NCI-H510A (cell line): Measurements from ENCODE around the gene CMAS.
"Not testable (repeated sequence)": the region's sequence is repeated elsewhere in the genome, so short reads cannot be mapped to it uniquely, and the experiment has no call there.

Experiments used
- DNase-seq: peaks from one replicate; lab custom pipeline; 2025; lab: John Stamatoyannopoulos, UW

CMAS gene

DNA sequence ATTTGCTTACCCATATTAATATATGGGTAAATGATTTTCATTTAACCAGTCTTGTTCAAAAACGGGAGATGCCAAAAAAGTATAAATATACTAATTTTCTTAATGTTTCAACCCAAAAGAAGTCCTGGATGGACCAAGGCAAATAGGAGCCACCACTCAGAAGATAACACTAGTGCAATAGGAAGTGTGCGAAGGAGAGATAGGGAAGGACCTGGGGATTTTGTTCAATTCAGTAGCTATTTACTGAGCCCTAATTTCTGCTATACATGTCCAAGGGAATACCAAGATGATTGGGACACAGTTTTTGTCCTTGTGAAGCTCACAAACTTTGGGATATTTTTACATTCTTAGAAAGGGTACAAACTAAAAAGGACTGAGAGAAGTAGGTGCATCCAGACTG is 1.5 kb downstream of the CMAS start:
- no peak for DNase-seq

DNA sequence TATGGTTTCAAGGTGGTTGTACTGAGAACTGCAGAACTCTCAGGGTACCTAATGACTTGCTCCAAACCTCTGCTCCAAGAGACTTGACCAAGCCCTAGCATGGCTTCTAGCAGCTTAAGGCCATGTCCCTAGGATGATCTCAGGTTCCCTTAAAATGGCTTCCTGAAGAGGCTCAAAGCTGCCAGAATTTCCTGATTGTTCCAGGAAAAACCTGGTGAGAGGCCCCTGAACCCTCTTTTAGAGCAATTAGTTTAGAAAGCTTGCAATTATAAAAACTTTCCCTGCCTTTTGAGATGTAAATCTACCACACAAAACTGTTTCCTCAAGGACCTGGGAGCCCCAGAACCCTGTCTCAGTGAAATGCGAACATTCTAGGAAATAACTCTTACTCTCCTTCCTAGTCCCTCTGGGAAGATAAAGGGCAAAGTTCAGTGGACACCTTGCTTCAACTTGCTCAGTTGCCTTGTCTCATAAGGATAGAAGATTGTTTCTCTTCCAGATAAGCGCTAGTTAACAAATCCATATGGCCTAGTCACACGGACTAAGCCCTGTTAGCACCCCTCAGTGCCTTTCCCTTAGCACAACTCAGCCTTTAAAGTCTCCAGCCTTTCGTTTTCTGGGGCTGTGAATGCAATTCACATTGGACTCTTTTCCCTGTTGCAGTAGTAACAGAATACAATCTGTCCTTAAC is 2.5 kb downstream of the CMAS start:
- no peak for DNase-seq

DNA sequence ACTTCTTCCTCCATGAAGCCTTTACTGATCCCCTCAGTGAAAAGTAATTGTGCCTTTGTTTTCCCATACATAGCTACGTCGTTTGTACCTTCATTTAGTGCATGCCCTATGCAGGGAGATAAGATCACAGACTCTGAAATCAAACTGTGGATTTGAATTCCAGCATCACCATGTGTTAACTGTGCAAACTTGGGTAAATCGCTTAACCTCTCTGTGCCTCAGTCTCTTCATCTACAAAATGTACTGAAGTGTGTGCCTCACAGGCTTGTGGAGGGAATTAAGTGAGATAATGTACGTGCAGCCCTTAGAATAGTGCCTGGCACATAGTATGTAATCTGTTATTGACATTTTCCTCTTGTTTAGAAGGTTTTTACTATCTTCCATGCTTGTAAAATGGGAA is 4.1 kb downstream of the CMAS start:
- no peak for DNase-seq

DNA sequence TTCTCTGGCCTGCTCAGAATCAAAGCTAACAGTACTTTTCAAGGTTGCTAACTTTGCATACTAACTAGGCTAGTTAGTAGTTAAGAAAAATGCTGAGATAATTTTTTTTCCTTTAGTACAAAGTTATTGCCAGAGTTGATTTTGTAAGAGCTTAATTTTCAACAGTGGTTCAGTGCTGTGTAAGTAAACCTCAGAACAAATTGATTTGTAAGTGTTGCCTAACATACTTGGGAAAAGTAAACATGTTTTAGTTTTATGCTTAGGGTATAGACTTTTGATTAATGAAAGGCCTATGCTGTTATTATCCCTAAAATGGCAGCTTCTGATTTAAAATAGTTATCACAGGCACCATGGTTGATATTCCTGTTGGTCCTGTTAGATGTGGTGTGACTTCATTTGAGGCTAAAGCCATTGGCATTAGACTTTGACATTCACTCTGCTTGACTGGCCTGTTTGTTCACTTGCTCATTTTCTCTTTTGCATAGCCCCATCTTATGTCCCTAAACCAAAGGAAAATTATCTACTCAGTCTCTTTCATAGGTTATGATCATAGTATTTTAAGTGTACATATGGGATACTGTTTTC is 5.2 kb downstream of the CMAS start:
- no peak for DNase-seq

DNA sequence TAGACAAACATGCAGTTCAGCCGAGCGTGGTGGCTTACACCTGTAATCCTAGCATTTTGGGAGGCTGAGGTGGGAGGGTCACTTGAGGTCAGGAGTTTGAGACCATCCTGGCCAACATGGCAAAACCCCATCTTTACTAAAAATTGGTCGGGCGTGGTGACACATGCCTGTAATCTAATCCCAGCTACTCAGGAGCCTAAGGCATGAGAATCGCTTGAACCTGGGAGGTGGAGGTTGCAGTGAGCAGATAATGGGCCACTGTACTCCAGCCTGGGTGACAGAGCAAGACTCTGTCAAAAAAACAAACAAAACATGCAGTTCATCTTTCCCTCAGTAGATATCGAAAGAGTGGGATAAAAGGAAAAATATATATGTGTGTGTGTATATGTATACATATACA is 7.0 kb downstream of the CMAS start:
- not testable (repeated sequence) for DNase-seq

DNA sequence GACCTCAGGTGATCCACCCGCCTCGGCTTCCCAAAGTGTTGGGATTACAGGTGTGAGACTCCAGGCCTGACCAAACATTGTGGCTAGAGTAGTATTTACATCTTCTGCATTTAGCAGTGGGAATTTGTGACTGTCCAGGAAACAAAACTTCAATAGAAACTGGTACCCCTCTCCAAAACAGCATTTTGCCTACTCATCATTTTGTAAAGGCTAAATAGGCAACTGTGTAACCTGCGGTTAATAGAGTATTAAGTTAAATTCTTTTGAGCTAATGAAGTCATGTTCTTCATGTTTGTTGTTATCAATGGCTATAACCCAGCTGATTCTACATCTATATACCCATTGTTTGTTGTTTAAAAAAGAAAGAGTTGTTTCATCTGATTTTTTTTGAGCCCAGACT is 8.1 kb downstream of the CMAS start:
- DNase-seq: no peak

DNA sequence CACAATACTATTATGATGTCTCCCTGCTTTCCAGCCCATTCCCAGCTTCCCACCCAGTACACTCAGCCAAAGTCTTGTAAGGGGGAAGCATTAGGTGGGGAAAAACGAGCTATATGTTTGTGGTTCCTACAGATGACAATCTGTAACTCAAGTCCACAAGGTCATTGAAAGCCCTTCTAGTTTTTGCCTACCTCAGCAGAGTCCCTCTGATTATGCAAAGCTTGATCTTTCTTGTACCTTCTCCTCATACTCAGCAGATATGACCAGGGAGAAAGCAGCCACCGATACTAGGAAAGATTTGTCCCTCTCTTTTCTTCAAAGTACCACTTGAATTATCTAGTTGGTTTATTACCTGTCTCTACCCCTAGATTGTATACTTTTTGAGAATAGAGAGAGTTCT is 10.6 kb downstream of the CMAS start:
- no peak for DNase-seq

DNA sequence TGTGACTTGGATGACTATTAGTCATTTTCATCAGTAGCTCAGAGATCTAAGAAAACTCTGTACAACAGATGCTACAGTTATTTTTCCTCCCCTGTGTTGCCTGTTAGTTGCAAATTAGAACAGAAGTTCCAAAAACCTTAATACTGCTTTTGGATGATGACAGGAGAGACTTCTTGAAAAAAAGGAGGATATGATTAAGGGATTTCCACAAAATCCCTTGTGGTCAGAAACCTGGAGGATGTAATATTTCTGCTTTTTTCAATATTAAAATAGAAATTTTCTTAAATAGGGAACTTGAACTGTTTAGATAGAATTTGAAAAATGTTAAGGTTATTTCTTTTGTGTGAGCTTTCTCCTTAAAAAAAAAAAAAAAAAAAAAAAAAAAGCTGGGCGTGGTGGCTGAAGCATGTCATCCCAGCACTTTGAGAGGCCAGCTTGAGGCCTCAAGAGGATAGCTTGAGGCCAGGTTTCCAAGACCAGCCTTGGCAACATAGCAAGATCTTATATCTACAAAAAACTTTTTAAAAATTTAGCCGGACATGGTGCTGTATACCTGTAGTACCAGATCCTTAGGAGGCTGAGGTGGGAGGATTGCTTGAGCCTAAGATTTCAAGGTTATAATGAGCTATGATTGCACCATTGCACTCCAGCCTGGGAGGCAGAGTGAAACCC is 14.1 kb downstream of the CMAS start:
- DNase-seq: no peak

DNA sequence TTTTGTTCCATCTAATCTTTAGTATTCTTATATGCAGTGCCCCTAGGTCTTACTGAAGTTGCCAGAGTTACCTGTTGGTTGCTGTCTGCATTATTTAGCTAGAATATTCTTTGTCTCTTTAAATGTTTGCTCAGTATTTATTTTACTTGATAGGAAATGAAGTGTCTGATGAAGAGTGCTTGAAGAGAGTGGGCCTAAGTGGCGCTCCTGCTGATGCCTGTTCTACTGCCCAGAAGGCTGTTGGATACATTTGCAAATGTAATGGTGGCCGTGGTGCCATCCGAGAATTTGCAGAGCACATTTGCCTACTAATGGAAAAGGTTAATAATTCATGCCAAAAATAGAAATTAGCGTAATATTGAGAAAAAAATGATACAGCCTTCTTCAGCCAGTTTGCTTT is 18.9 kb downstream of the CMAS start:
- peak; percentile 44 for DNase-seq

DNA sequence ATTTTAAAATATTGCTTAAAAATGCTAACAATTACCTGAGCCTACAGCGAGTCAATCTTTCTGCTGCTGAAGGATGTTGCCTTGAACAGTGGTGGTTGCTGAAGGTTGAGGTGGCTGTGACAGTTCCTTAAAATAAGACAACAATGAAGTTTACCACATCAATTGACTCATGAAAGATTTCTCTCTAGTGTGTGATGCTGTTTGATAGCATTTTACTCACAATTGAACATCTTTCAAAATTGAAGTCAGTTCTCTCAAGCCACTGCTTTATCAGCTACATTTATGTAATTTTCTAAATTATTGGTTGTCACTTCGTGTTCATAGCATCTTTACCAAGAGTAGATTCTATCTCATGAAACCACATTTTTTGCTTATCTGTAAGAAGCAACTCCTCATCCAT is 20.3 kb downstream of the CMAS start:
- DNase-seq: no peak

DNA sequence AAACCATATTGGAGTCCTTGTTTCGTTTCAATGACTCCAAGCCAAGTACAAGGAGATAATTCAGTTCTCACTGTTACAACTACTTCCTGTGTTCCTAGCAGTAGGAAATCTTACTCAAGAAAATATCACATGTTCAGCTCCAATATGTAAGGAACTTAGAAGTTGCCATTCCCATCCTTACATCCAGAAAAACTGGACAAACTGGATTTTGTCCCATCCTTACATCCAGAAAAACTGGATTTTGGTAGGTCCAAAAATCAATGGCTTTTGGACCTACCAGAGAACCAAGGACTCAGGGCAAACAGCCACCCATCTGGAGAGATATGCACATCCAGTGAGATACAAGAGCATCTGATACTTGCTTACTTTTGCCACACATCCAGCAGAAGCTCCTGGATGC is 23.8 kb downstream of the CMAS start:
- DNase-seq: no peak

DNA sequence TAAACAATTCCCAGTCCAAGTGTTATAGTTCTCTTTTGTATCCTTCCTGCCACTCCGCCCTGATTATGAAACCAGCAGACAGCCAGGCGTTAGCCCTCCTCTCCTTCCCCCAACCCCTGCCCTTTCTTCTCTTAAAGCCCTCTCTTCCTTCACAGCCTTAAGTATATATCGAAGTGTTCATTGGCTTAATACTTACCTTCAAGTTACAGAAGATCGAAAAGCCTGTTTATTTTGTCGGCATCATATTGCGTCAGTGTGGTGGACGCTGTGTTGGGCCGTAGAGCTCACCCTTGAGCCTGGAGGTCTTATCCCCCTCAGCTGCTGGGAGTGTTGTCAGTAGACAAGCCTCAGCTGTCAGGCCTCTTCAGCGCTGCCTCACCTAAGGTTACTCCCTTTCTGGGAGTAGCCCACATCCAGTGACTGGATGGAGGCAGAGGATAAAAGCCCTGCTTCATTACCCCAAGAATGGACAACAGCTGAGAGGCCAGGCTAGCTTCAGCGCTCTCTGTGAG is 36.2 kb downstream of the CMAS start:
- DNase-seq: no peak

DNA sequence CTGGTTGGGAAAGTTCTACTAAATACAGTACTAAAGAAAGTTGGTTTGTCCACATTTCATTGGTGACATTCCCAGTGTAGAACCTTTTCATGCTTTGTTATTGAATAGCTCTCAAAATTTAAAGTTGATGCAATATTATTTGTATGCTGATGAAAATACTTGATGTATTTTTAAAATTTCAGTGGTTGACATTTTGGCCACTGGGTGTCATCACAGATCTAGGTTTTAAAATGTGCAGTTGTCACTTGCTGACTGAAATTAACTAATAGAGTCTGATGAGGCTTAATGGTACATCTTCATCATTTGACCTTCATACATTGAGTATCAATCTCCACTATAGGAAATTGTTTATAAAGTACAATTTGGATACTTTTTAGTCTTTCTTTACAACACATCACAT is 37.1 kb downstream of the CMAS start:
- no peak for DNase-seq

DNA sequence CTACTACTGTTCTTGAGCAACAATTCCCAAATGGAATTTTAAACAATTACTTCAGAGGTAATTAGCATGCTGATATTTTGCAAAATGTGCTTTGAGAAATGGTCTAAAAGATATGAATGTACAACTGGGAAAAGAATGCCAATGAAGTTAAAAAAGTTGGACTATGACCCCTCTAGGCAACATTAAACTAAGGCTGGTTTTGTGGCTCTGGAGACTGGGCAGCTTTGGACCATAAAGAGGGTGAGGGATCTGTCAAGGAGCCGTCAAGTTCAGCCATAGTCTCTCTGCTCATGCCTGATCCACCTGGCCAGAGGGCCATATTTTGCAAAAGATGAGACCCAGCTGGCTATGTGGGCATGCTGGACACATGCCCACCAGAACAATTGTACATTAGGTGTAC is 38.8 kb downstream of the CMAS start:
- no peak for DNase-seq

DNA sequence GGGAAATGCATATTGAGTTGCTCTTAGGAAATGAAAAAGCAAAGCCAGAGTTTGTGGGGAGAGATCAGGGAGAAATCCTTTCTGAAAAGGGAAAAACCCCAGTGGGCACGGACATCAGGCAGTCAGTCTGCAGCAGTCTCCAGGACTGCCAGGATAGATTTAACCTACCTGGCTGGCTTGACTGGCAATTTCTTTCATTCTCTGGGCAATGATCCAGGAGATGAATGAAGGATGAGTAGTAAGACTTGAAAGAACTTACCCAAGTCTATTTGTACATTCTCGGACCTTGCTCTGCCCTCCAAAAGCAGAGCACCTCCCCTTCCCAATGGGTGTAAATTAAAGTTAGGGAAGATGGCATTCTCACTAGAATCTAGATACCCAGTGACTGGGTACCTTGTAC is 42.9 kb downstream of the CMAS start:
- no peak for DNase-seq

DNA sequence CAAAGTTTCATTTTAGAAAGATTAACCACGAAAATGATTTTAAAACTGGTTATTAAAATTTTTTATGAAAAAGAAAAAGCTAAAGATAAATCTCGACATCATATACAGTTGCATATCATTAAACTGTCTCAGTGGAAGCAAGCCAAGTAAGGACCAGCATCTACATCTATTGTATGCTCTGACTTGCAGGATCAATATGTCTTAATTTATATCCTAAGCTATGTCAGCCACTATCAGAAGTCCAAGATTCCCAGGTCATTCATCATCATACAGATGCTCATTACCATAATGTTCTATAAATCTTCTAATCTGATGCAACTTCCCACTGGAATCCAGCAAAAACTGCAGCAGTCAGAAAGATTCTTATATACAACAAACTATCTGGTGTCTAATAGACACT is 43.5 kb downstream of the CMAS start:
- no peak for DNase-seq

DNA sequence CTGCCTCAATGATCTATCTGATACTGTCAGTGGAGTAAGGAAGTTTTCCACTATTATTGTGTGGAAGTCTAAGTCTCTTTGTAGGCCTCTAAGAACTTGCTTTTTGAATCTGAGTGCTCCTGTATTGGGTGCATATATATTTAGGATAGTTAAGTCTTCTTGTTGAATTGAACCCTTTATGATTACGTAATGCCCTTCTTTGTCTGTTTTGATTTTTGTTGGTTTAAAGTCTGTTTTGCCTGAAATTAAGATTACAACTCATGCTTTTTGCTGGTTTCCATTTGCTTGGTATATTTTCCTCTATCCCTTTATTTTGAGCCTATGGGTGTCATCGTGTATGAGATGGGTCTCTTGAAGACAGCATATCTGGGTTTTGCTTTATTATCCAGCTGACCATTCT is 53.0 kb downstream of the CMAS start:
- DNase-seq: not testable (repeated sequence)

DNA sequence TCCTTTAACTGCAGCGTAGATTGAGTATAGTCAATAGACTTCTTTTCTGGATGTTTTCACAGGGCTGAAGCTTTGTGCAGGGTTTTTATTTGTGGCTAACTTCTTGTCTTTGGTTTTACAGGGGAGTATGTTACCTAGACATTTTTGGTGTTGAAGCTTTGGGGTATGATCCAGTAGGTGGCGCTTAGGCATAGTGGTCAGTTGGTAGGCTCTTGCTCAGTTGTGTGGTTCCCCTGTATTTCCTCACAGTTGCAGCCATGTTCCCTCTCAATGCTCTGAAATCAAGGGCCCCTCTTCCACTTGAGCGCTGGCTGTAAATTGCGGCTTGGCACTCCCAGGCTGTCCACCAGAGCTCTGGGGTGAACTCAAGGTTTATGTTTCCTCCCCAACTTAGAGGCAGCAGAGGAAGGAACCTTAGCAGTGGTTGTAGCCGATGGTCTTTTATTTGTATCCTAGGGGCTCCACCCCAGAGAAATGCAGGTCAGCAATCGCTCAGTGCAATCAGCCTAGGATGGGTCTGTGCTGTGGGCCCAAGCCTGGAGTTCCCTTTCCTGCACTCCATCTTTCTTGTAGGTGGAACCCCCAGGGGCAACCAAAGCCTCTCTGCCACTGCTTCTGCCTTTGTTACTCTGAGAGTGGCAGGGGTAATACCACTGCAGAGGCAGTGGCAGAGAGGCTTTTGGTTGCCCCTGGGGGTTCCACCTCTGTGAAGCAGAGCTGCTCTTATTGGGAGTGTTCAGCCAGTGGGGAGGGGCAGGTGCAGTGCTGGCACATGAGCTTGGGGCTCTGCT is 55.1 kb downstream of the CMAS start:
- no peak for DNase-seq

DNA sequence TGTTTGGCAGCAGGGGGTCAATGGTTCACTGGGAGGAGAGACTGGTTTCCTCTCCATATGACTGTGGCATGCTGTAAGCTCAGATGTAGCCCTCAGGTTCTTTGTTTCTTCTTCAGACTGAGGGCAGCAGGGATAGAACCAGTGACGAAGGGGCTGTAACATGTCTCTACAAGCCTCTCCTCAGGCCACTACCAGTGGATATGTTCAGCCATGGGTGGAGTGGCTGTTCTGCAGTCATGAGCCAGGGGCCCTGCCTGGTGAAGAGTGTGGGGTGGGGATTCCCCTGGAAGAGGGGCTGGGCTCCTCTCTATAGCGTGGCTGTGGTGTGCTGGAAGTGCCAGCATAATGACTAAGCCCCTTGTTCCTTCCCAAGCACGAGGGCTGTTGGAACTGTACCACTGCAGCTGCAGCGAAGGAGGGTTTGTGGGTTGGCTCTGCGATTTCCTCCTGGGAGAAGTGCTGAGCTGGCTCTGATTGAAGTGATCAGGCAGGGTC is 55.8 kb downstream of the CMAS start:
- no peak for DNase-seq

DNA sequence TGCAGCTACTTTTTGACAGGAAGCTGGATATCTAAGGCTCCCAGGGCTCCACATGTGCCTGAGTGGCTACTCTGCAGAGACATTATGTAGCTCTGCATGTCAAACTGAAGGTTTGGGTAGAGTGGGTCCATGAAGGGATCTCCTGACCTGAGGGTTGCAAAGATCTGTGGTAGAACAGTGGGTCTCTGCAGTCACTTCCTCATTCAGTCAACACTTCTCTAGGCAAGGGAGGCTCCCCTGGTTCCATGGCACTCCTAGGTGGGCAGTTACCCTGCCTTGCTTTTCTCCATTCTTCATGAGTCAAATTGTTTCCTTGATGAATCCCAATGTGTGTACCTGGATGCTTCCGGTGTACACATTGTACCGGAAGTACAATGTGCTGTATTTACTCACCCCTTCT is 57.4 kb downstream of the CMAS start:
- no peak for DNase-seq

DNA sequence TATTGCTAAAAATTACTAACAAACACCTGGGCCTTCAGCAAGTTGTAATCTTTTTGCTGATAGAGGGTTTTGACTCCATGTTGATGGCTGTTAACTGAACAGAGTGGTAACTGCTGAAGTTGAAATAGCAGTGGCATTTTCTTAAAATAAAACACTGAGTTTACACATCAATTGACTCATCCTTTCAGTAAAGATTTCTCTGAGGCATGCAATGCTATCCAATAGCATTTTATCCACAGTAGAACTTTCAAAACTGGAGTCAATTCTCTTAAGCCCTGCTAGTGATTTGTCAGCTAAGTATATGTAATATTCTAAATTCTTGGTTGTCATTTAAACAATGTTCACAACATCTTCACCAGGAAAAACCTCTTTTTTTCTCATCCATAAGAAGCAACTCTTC is 59.5 kb downstream of the CMAS start:
- no peak for DNase-seq

DNA sequence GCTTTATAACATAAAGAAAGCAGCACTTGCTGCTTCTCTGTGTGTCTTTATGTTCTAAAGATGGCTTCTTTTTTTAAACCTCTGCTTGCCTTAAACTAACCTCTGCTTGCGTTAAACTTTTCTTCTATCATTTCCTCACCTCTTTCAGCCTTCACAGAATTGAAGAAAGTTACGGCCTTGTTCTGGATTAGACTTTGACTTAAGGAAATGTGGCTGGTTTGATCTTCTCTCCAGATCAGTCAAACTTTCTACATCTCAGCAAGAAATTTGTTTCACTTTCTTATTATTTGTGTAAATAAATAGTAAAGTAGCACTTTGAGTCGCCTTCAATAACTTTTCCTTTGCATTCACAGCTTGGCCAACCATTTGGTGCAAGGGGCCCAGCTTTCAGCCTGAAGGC is 64.2 kb downstream of the CMAS start:
- no peak for DNase-seq
